K562 (cell line): ENCODE results near the gene KCTD13. TPM values are rescaled to one million over a fixed set of nuclear protein-coding genes. Genes with fewer than 3 reads are reported as not detected.
A peak's percentile ranks its signal among the peaks of the same experiment; 100 is the strongest.

Source experiments
- ATAC-seq: fragments of 200-7000 bp; cut with Tn5 transposase; 3 replicates; pipeline ENCODE4 v1.9.1; 2020; ENCODE audit warnings: moderate library complexity
- BruUV-seq: library from RNA; stranded (reverse); fragments of 400-500 nt; replicated peaks from 2 replicates; lab custom pipeline; 2021; lab: Mats Ljungman, UMichigan
- CTCF ChIA-PET: fragments of 300-600 bp; formaldehyde crosslinking; extraction: SDS; loops from one replicate; lab custom pipeline; 2021; ENCODE audit warnings: low intra/inter-chr PET ratio; lab: Yijun Ruan, JAX
- POLR2A ChIA-PET: fragments of 300-600, 350-650 bp; sonication (Branson Sonifier 250); formaldehyde crosslinking; extraction: SDS; loops from one replicate; lab custom pipeline; 2021; ENCODE audit warnings: antibody characterized with exemption, inconsistent platforms; lab: Yijun Ruan, JAX
- DNase-seq, 4 experiments: peaks; one replicate each; pipeline versions ENCODE4 v3.0.0 to v3.0.0-alpha.2; 2011 to 2018; ENCODE audit warnings: low spot score in 3 of 4, mixed read lengths in 3 of 4; ENCODE audit errors: extremely low read depth in 1 of 4
- FAIRE-seq: peaks from 2 replicates; lab custom pipeline; 2011; peaks lifted over from hg19 to GRCh38; lab: Jason Lieb, UNC
- H2AFZ ChIP-seq: 2 replicates; pipeline ENCODE4 v1.6.0; 2011; ENCODE audit warnings: low read depth, low read length, control low read depth, inconsistent platforms
- H3K27ac ChIP-seq: fragments of 200-600 bp; 3 replicates; pipeline ENCODE4 v1.8.0; 2011; ENCODE audit warnings: low read depth, mild to moderate bottlenecking, control low read depth, inconsistent platforms, low read length, moderate library complexity, mixed read lengths; ENCODE audit errors: extremely low read depth
- H3K27me3 ChIP-seq, 2 experiments: fragments of 300-600 bp in 1 of 2; 2 replicates in 1 of 2; 3 replicates in 1 of 2; pipeline versions ENCODE4 v1.6.0 to v1.8.0; 2011; ENCODE audit warnings: inconsistent platforms in 2 of 2, low read length in 2 of 2, mild to moderate bottlenecking in 1 of 2, mixed read lengths in 1 of 2, moderate library complexity in 1 of 2; ENCODE audit not compliant: control insufficient read depth in 2 of 2, insufficient read depth in 2 of 2
- H3K36me3 ChIP-seq: fragments of 300-600 bp; 3 replicates; pipeline ENCODE4 v1.8.0; 2011; ENCODE audit warnings: mild to moderate bottlenecking, low read length, inconsistent platforms; ENCODE audit not compliant: control insufficient read depth, insufficient read depth
- H3K4me1 ChIP-seq, 2 experiments: fragments of 200-600 bp in 1 of 2; replicated peaks in 1 of 2; 2 replicates in 1 of 2; 3 replicates in 1 of 2; pipeline versions ENCODE4 v1.5.1 to v1.8.0; 2011; ENCODE audit warnings: inconsistent platforms in 2 of 2, low read length in 2 of 2, mild to moderate bottlenecking in 1 of 2, mixed read lengths in 1 of 2, moderate library complexity in 1 of 2; ENCODE audit not compliant: control insufficient read depth in 2 of 2, insufficient read depth in 2 of 2
- H3K4me2 ChIP-seq: 2 replicates; pipeline ENCODE4 v1.6.1; 2011; ENCODE audit warnings: low read length, control low read depth, inconsistent platforms, mixed read lengths; ENCODE audit not compliant: insufficient read depth
- H3K4me3 ChIP-seq: fragments of 200-600 bp; sonication (generic), shearing (Covaris generic); 2 replicates; pipeline ENCODE4 v1.5.1; 2016; ENCODE audit warnings: control low read depth, inconsistent platforms
- H3K79me2 ChIP-seq: fragments of 200-600 bp; 3 replicates; pipeline ENCODE4 v1.8.0; 2011; ENCODE audit warnings: low read length, inconsistent platforms; ENCODE audit not compliant: control insufficient read depth, insufficient read depth
- H3K9ac ChIP-seq, 2 experiments: 2 replicates each; pipeline versions ENCODE4 v1.6.0 to v1.6.1; 2011; ENCODE audit warnings: low read depth in 2 of 2, low read length in 2 of 2, control low read depth in 1 of 2, inconsistent platforms in 1 of 2, mild to moderate bottlenecking in 1 of 2, mixed read lengths in 1 of 2; ENCODE audit not compliant: insufficient read depth in 1 of 2
- H3K9me1 ChIP-seq: one replicate; pipeline ENCODE4 v1.6.0; 2011; ENCODE audit warnings: inconsistent platforms, mild to moderate bottlenecking, low read length, moderate library complexity; ENCODE audit not compliant: control insufficient read depth, insufficient read depth
- H3K9me3 ChIP-seq: replicated peaks from 2 replicates; pipeline ENCODE4 v1.5.1; 2011; ENCODE audit warnings: low read depth, low read length, inconsistent platforms; ENCODE audit not compliant: control insufficient read depth, insufficient read depth
- H4K20me1 ChIP-seq: replicated peaks from 2 replicates; pipeline ENCODE4 v1.6.1; 2011; ENCODE audit warnings: low read length, inconsistent platforms, mixed read lengths; ENCODE audit not compliant: control insufficient read depth, insufficient read depth
- ARID4B ChIP-seq: sonication (generic); formaldehyde crosslinking; IDR thresholded peaks from 2 replicates; pipeline ENCODE4 v1.8.0; 2022; ENCODE audit warnings: mild to moderate bottlenecking, missing genetic modification reagents
- CBFA2T3 ChIP-seq: fragments of 450-650 bp; IDR thresholded peaks from 2 replicates; pipeline ENCODE4 v1.6.1; 2017
- CBX5 ChIP-seq: IDR thresholded peaks from 2 replicates; pipeline ENCODE4 v1.6.1; 2014; ENCODE audit warnings: low read depth, borderline replicate concordance
- CREB1 ChIP-seq, 2 experiments: sonication (generic) in 1 of 2; formaldehyde crosslinking in 1 of 2; IDR thresholded peaks; 2 replicates each; pipeline versions ENCODE4 v1.6.1 to v1.8.0; 2012 to 2022; ENCODE audit warnings: inconsistent platforms in 1 of 2, mild to moderate bottlenecking in 1 of 2, missing genetic modification reagents in 1 of 2, moderate library complexity in 1 of 2
- EP300 ChIP-seq: IDR thresholded peaks from 2 replicates; pipeline ENCODE4 v1.6.1; 2012; ENCODE audit warnings: low read length, improper control_type of control experiment
- GMEB1 ChIP-seq: fragments of 250-450 bp; sonication (Bioruptor Pico); IDR thresholded peaks from 2 replicates; pipeline ENCODE4 v1.4.0; 2020; ENCODE audit warnings: mild to moderate bottlenecking
- HCFC1 ChIP-seq: IDR thresholded peaks from 2 replicates; pipeline ENCODE4 v1.6.1; 2012; ENCODE audit warnings: low read depth, low read length, improper control_type of control experiment
- SAFB2 ChIP-seq: fragments of 200-400 bp; formaldehyde crosslinking; IDR thresholded peaks from 2 replicates; pipeline ENCODE4 v1.6.1; 2018; ENCODE audit warnings: borderline replicate concordance, low read length, low read depth, moderate library complexity; ENCODE audit not compliant: severe bottlenecking
- SRSF1 ChIP-seq: fragments of 200-400 bp; formaldehyde crosslinking; IDR thresholded peaks from 2 replicates; pipeline ENCODE4 v1.6.1; 2017; ENCODE audit warnings: mild to moderate bottlenecking, low read depth, low read length, moderate library complexity
- TARDBP ChIP-seq: fragments of 450-650 bp; IDR thresholded peaks from 2 replicates; pipeline ENCODE4 v1.6.1; 2016
- THAP12 ChIP-seq: fragments of 250-450 bp; sonication (Bioruptor Pico); IDR thresholded peaks from 2 replicates; pipeline ENCODE4 v1.9.0; 2021; ENCODE audit warnings: mild to moderate bottlenecking, inconsistent platforms
- ZNF324 ChIP-seq: fragments of 250-450 bp; sonication (Bioruptor Pico); IDR thresholded peaks from 2 replicates; pipeline ENCODE4 v1.4.0; 2020; ENCODE audit warnings: mild to moderate bottlenecking
- WGBS: fragments of 100-300 bp; shearing (Covaris generic); methylation state at CpG from one replicate; pipeline ENCODE4 v1.1.6; 2016; ENCODE audit warnings: low coverage, mixed read lengths; ENCODE audit not compliant: insufficient coverage; ENCODE audit errors: missing lambda C conversion rate; 5-methylcytosine and 5-hydroxymethylcytosine counted together
- in situ Hi-C: fragments of 300-500 bp; cut with MboI; formaldehyde crosslinking; loops from 4 replicates; pipeline ENCODE4 v1.15.0; 2018; ENCODE audit warnings: inconsistent platforms, mixed read lengths
- intact Hi-C: fragments of 100-400 bp; cut with micrococcal nuclease; formaldehyde crosslinking; loops from 2 replicates; pipeline ENCODE4 v1.14.2; 2022
- polyA plus RNA-seq, 8 experiments: library from polyadenylated mRNA; depleted of rRNA in 4 of 8; stranded (reverse) in 5 of 8; unstranded in 3 of 8; fragments of >200 nt; fragmentation: Nextera tagmentation in 2 of 8; fragmentation: Illumina TruSeq in 1 of 8; extraction: Ambion mirVana in 2 of 8; extraction: Trizol in 1 of 8; gene quantifications; 2 replicates each; pipeline versions ENCODE4 v1.2.1 to v1.2.3, GENCODE V29; 2011 to 2014; ENCODE audit warnings: inconsistent platforms in 1 of 8, missing spikeins in 1 of 8
- total RNA-seq, 7 experiments: library from RNA; depleted of rRNA in 6 of 7; stranded (reverse); fragments of >200 nt in 6 of 7; fragmentation: Illumina TruSeq in 2 of 7; extraction: Trizol in 2 of 7; gene quantifications; 2 replicates each; pipeline versions ENCODE4 v1.2.1 to v1.2.3, GENCODE V29; 2011 to 2021; ENCODE audit warnings: low replicate concordance in 1 of 7

KCTD13 gene
- total and polyA plus RNA-seq, 9 of the 15 experiments (the other 6 are each of a cell fraction or from before 2014, with no cell fraction given): 1.0 to 20.6 (median 9.8) TPM

GRCh38 chr16:29925105-29925756 is 795 bp downstream of the KCTD13 start (continued):
- no peak for TF ChIP-seq GMEB1

- ATAC-seq (no peak), DNase-seq (no peak), FAIRE-seq (no peak)
- Histone ChIP-seq H3K27ac (no peak overlapping the region), H3K4me1 (peaks cover 13 to 29% of the 10 kb centered on the region in 2 experiments; a peak in 4 of 5 replicates), H3K9ac (peak overlapping the region in 1 of 2 experiments; percentile 38; a peak in 2 of 4 replicates), H3K9me3 (no peaks in the 10 kb centered on the region), H3K4me3 (no peak overlapping the region), H4K20me1 (no peaks in the 10 kb centered on the region), H3K79me2 (peaks cover 27% of the 10 kb centered on the region), H3K27me3 (no peaks in the 10 kb centered on the region), H2AFZ (no peak overlapping the region), H3K4me2 (no peak overlapping the region), H3K9me1 (no peaks in the 10 kb centered on the region), H3K36me3 (peaks cover 43% of the 10 kb centered on the region)
- TSS peak; percentile 3 for BruUV-seq
- ChIA-PET CTCF (no interaction called here), POLR2A (interaction anchor here (0.6 to 0.8 kb wide), 3 partner anchors 12 to 98 kb away, joined by 3 read pairs; partner anchors contain the start of gene TAOK2)
- intact Hi-C loops (no loop called here), in situ Hi-C loops (no loop called here)
- 93% methylated on average over 9 of the region's 12 CpGs for WGBS
- TF ChIP-seq THAP12 (CRISPR knock-in tag) (no peak), CBX5 (no peak), SAFB2 (no peak), TARDBP (no peak), EP300 (no peak), SRSF1 (no peak), CBFA2T3 (no peak), CREB1 (IDR thresholded peaks at IDR 0.05) (no peak), CREB1 (CRISPR knock-in tag; IDR thresholded peaks at IDR 0.05) (no peak), ZNF324 (no peak), HCFC1 (no peak), ARID4B (CRISPR knock-in tag) (no peak)
Observed at GRCh38 chr16:29922986-29923501, 3.0 kb downstream of the KCTD13 start.
